Measurements from ENCODE around the gene IPO7.

Gene IPO7

GRCh38 chr11:9473408-9473807 lies 89.0 kb downstream of the IPO7 start:
- no peak overlapping the region for H3K4me3 ChIP-seq (ENCODE audit: low read length)
- no peak for DNase-seq (ENCODE audit: low read depth, low spot score)

DNA sequence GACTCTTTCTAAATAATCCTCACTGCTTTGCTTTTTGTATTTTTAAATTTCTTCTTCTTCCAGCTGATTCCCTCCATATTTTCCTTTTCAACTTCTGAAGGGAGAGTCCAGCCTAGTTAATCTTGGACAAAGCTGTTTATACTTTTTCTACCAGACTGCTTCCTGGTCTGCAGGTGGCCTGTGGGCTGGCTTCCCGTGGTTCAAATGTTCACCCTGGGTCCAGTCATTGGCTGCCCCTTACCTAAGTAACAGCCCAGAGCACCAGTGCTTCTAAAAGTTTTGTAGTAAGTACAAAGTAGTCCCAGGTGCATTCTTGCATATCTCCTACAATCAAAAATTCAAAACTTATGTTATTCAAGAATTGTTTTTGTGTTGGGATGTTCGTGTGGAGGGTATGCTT lies 95.4 kb downstream of the IPO7 start:
- no peak overlapping the region for H3K4me3 ChIP-seq (ENCODE audit: low read length)
- DNase-seq (ENCODE audit: low read depth, low spot score): no peak

GRCh38 chr11:9489080-9489765 lies 104.8 kb downstream of the IPO7 start:
- DNase-seq (ENCODE audit: low read depth, low spot score): no peak
- H3K4me3 ChIP-seq (ENCODE audit: low read length): no peak overlapping the region

DNA sequence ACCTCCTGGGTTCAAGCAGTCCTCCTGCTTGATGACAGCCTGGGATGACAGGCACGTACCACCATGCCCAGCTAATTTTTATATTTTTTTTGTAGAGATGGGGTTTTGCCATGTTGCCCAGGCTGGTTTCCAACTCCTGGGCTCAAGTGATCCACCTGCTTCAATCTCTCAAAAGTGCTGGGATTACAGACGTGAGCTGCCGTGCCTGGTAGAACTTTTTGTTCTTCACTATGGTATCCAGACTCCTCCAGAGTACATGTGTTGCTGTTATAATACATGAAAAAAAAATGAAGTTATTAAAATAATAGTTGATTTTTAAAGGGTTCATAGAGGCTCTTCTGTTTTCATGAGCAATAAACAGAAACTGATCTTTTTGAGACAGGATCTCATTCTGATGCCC lies 105.9 kb downstream of the IPO7 start:
- no peak overlapping the region for H3K4me3 ChIP-seq (ENCODE audit: low read length)
- DNase-seq (ENCODE audit: low read depth, low spot score): no peak

GRCh38 chr11:9493492-9493891 lies 109.0 kb downstream of the IPO7 start:
- no peak overlapping the region for H3K4me3 ChIP-seq (ENCODE audit: low read length)
- no peak for DNase-seq (ENCODE audit: low read depth, low spot score)

DNA sequence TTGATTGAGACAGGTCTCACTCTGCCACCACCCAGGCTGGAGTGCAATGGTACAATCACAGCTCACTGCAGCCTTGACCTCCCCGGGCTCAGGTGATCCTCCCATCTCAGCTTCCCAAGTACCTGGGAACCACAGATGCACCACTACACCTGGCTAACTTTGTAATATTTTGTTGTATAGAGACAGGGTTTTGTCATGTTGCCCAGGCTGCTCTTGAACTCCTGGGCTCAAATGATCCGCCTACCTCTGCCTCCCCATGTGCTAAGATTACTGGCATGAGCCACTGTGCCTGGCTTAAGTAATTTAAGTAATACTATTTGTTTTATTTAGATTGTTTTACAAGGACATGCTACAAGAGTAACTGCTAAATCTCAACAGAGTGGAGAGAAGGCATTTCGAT lies 109.9 kb downstream of the IPO7 start:
- no peak for DNase-seq (ENCODE audit: low read depth, low spot score)

GRCh38 chr11:9495803-9496514 lies 111.5 kb downstream of the IPO7 start:
- H3K4me3 ChIP-seq (ENCODE audit: low read length): no peak overlapping the region
- no peak for DNase-seq (ENCODE audit: low read depth, low spot score)

More for the DNA sequence above, 109.9 kb downstream of the IPO7 start:
- H3K4me3 ChIP-seq (ENCODE audit: low read length): no peak overlapping the region
